HepG2 (cell line): ENCODE results near the gene ROCK1. TPM values are rescaled to one million over a fixed set of nuclear protein-coding genes. Genes with fewer than 3 reads are reported as not detected.

ENCODE experiments used
- ATF7-NPFF ChIP-seq: sonication (generic); formaldehyde crosslinking; IDR thresholded peaks from 2 replicates; pipeline ENCODE4 v1.8.1; 2023; ENCODE audit warnings: mild to moderate bottlenecking, low read depth, missing genetic modification reagents, moderate library complexity
- GTF2F1 ChIP-seq: fragments of 150-350 bp; IDR thresholded peaks from 2 replicates; pipeline ENCODE4 v1.6.1; 2014; ENCODE audit warnings: low read length
- JUN ChIP-seq: sonication (generic); formaldehyde crosslinking; IDR thresholded peaks from 2 replicates; pipeline ENCODE4 v1.4.0; 2020; ENCODE audit warnings: mild to moderate bottlenecking, missing genetic modification reagents
- JUND ChIP-seq: sonication (generic); formaldehyde crosslinking; IDR thresholded peaks from 2 replicates; pipeline ENCODE4 v1.8.0; 2022; ENCODE audit warnings: mild to moderate bottlenecking, missing genetic modification reagents
- MTA1 ChIP-seq: sonication (generic); formaldehyde crosslinking; IDR thresholded peaks from 2 replicates; pipeline ENCODE4 v1.4.0; 2020; ENCODE audit warnings: missing genetic modification reagents, mild to moderate bottlenecking, borderline replicate concordance
- NFIC ChIP-seq: IDR thresholded peaks from 2 replicates; pipeline ENCODE4 v1.6.1; 2012; ENCODE audit warnings: mild to moderate bottlenecking, low read length, inconsistent platforms
- NRL ChIP-seq: sonication (generic); formaldehyde crosslinking; IDR thresholded peaks from 2 replicates; pipeline ENCODE4 v1.5.0; 2020; ENCODE audit warnings: missing genetic modification reagents, mild to moderate bottlenecking, moderate library complexity, borderline replicate concordance
- ONECUT2 ChIP-seq: sonication (generic); formaldehyde crosslinking; IDR thresholded peaks from 2 replicates; pipeline ENCODE4 v1.4.0; 2020; ENCODE audit warnings: missing genetic modification reagents
- PTBP1 ChIP-seq: fragments of 200-400 bp; formaldehyde crosslinking; IDR thresholded peaks from 2 replicates; pipeline ENCODE4 v1.6.1; 2018; ENCODE audit warnings: low read length, low read depth; ENCODE audit not compliant: poor library complexity, severe bottlenecking
- ZFAT ChIP-seq: sonication (generic); formaldehyde crosslinking; conservative IDR thresholded peaks from 2 replicates; pipeline ENCODE4 v1.8.1; 2023; ENCODE audit warnings: missing genetic modification reagents, inconsistent platforms
- ZMYM2 ChIP-seq: sonication (generic); formaldehyde crosslinking; IDR thresholded peaks from 2 replicates; pipeline ENCODE4 v1.8.0; 2022; ENCODE audit warnings: mild to moderate bottlenecking, missing genetic modification reagents
- ZNF768 ChIP-seq: sonication (generic); formaldehyde crosslinking; IDR thresholded peaks from 2 replicates; pipeline ENCODE4 v1.4.0; 2020; ENCODE audit warnings: missing genetic modification reagents
- polyA plus RNA-seq, 8 experiments: library from polyadenylated mRNA; depleted of rRNA in 3 of 8; stranded (reverse) in 7 of 8; unstranded in 1 of 8; fragments of >200 nt; fragmentation: Illumina TruSeq in 4 of 8; extraction: Trizol in 4 of 8; gene quantifications; 2 replicates each; pipeline versions ENCODE4 v1.2.1 to v1.2.3, GENCODE V29; 2011 to 2016; ENCODE audit warnings: low read depth in 4 of 8, missing spikeins in 1 of 8, mixed read lengths in 1 of 8; ENCODE audit not compliant: insufficient read depth in 1 of 8
- total RNA-seq, 5 experiments: library from RNA; depleted of rRNA; stranded (reverse); fragments of >200 nt; fragmentation: Illumina TruSeq; extraction: Trizol; gene quantifications; 2 replicates each; pipeline ENCODE4 v1.2.3, GENCODE V29; 2016; ENCODE audit warnings: low read depth in 1 of 5
- TF ChIP-seq, protein P1 (sequence below): sonication (generic); formaldehyde crosslinking; IDR thresholded peaks from 2 replicates; pipeline ENCODE4 v1.5.0; 2020; ENCODE audit warnings: missing genetic modification reagents, mild to moderate bottlenecking, borderline replicate concordance
- TF ChIP-seq, protein P2 (sequence below): sonication (generic); formaldehyde crosslinking; IDR thresholded peaks from 2 replicates; pipeline ENCODE4 v1.9.0; 2021; ENCODE audit warnings: missing genetic modification reagents, borderline replicate concordance
- TF ChIP-seq, protein P3 (sequence below): sonication (generic); formaldehyde crosslinking; IDR thresholded peaks from 2 replicates; pipeline ENCODE4 v1.5.1; 2020; ENCODE audit warnings: missing genetic modification reagents, mild to moderate bottlenecking, borderline replicate concordance
- TF ChIP-seq, protein P4 (sequence below): sonication (generic); formaldehyde crosslinking; IDR thresholded peaks from 2 replicates; pipeline ENCODE4 v1.5.1; 2020; ENCODE audit warnings: mild to moderate bottlenecking, missing genetic modification reagents, moderate library complexity
- TF ChIP-seq, protein P5 (sequence below): sonication (generic); formaldehyde crosslinking; IDR thresholded peaks from 2 replicates; pipeline ENCODE4 v1.5.1; 2020; ENCODE audit warnings: mild to moderate bottlenecking, missing genetic modification reagents, moderate library complexity

The ROCK1 gene
- total and polyA plus RNA-seq, 2 of the 13 experiments (the other 11 are each of a cell fraction or from before 2014, with no cell fraction given): 10.5 to 27.2 TPM

DNA sequence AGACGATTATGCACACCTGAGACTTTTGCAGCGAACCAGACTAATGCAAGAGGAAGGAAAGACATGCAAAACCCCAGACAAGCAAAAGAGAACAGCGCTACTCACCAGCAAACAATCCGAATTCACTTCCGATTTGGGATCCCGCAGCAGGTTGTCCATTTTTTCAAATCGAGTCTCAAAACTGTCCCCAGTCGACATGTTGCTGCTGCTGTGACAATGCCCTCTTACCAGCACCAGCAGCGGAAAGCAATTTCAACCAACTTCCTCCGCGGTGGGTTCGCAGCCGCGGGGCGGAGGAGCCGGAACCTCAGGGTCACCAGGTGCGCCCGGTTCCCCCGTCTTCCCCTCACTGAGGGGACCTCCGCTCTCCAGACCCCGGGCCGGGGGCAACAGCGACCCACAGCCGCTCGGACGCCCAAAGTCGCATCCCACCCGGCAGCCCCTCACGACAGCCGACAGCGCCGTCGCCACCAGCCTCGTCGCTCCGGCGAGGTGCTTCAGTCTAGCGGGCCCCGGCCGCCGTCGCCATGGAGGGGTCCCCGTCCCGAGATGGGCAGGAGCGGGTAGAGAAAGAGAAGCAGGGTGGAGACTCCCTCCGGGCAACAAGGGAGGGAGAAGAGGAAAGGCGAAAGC lies 784 bp downstream of the ROCK1 start (continued):
- TF ChIP-seq, protein P1, sequence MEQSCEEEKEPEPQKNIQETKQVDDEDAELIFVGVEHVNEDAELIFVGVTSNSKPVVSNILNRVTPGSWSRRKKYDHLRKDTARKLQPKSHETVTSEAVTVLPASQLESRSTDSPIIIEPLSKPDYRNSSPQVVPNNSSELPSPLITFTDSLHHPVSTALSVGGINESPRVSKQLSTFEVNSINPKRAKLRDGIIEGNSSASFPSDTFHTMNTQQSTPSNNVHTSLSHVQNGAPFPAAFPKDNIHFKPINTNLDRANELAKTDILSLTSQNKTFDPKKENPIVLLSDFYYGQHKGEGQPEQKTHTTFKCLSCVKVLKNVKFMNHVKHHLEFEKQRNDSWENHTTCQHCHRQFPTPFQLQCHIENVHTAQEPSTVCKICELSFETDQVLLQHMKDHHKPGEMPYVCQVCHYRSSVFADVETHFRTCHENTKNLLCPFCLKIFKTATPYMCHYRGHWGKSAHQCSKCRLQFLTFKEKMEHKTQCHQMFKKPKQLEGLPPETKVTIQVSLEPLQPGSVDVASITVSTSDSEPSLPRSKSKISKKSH (CRISPR knock-in tag): peak; percentile 53; the same call in 1 of the 2 replicates
- no peak for TF ChIP-seq ONECUT2 (CRISPR knock-in tag)
- no peak; the same call in 1 of the 2 replicates for TF ChIP-seq MTA1 (CRISPR knock-in tag)
- TF ChIP-seq NFIC: no peak
- no peak for TF ChIP-seq PTBP1
- TF ChIP-seq ATF7-NPFF (CRISPR knock-in tag): peak; percentile 73; the same call in 1 of the 2 replicates
- peak; percentile 60; the same call in 1 of the 2 replicates for TF ChIP-seq NRL (CRISPR knock-in tag)
- no peak for TF ChIP-seq ZNF768
- TF ChIP-seq JUND: no peak
- TF ChIP-seq, protein P2, sequence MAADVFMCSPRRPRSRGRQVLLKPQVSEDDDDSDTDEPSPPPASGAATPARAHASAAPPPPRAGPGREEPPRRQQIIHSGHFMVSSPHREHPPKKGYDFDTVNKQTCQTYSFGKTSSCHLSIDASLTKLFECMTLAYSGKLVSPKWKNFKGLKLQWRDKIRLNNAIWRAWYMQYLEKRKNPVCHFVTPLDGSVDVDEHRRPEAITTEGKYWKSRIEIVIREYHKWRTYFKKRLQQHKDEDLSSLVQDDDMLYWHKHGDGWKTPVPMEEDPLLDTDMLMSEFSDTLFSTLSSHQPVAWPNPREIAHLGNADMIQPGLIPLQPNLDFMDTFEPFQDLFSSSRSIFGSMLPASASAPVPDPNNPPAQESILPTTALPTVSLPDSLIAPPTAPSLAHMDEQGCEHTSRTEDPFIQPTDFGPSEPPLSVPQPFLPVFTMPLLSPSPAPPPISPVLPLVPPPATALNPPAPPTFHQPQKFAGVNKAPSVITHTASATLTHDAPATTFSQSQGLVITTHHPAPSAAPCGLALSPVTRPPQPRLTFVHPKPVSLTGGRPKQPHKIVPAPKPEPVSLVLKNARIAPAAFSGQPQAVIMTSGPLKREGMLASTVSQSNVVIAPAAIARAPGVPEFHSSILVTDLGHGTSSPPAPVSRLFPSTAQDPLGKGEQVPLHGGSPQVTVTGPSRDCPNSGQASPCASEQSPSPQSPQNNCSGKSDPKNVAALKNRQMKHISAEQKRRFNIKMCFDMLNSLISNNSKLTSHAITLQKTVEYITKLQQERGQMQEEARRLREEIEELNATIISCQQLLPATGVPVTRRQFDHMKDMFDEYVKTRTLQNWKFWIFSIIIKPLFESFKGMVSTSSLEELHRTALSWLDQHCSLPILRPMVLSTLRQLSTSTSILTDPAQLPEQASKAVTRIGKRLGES: no peak
- no peak for TF ChIP-seq ZFAT (CRISPR knock-in tag)
- TF ChIP-seq JUN: no peak
- no peak for TF ChIP-seq GTF2F1
- TF ChIP-seq, protein P3, sequence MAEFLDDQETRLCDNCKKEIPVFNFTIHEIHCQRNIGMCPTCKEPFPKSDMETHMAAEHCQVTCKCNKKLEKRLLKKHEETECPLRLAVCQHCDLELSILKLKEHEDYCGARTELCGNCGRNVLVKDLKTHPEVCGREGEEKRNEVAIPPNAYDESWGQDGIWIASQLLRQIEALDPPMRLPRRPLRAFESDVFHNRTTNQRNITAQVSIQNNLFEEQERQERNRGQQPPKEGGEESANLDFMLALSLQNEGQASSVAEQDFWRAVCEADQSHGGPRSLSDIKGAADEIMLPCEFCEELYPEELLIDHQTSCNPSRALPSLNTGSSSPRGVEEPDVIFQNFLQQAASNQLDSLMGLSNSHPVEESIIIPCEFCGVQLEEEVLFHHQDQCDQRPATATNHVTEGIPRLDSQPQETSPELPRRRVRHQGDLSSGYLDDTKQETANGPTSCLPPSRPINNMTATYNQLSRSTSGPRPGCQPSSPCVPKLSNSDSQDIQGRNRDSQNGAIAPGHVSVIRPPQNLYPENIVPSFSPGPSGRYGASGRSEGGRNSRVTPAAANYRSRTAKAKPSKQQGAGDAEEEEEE (CRISPR knock-in tag): 0 out of 2 replicates have a peak, but pooled peaks have one; percentile 28
- TF ChIP-seq, protein P4, sequence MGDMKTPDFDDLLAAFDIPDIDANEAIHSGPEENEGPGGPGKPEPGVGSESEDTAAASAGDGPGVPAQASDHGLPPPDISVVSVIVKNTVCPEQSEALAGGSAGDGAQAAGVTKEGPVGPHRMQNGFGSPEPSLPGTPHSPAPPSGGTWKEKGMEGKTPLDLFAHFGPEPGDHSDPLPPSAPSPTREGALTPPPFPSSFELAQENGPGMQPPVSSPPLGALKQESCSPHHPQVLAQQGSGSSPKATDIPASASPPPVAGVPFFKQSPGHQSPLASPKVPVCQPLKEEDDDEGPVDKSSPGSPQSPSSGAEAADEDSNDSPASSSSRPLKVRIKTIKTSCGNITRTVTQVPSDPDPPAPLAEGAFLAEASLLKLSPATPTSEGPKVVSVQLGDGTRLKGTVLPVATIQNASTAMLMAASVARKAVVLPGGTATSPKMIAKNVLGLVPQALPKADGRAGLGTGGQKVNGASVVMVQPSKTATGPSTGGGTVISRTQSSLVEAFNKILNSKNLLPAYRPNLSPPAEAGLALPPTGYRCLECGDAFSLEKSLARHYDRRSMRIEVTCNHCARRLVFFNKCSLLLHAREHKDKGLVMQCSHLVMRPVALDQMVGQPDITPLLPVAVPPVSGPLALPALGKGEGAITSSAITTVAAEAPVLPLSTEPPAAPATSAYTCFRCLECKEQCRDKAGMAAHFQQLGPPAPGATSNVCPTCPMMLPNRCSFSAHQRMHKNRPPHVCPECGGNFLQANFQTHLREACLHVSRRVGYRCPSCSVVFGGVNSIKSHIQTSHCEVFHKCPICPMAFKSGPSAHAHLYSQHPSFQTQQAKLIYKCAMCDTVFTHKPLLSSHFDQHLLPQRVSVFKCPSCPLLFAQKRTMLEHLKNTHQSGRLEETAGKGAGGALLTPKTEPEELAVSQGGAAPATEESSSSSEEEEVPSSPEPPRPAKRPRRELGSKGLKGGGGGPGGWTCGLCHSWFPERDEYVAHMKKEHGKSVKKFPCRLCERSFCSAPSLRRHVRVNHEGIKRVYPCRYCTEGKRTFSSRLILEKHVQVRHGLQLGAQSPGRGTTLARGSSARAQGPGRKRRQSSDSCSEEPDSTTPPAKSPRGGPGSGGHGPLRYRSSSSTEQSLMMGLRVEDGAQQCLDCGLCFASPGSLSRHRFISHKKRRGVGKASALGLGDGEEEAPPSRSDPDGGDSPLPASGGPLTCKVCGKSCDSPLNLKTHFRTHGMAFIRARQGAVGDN: peak; percentile 70; the same call in 1 of the 2 replicates
- TF ChIP-seq, protein P5, sequence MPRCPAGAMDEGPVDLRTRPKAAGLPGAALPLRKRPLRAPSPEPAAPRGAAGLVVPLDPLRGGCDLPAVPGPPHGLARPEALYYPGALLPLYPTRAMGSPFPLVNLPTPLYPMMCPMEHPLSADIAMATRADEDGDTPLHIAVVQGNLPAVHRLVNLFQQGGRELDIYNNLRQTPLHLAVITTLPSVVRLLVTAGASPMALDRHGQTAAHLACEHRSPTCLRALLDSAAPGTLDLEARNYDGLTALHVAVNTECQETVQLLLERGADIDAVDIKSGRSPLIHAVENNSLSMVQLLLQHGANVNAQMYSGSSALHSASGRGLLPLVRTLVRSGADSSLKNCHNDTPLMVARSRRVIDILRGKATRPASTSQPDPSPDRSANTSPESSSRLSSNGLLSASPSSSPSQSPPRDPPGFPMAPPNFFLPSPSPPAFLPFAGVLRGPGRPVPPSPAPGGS: no peak
- no peak for TF ChIP-seq ZMYM2 (CRISPR knock-in tag)
